Mesangial cell (primary cell): ENCODE data around the gene NIBAN1. TPM values are rescaled to one million over a fixed set of nuclear protein-coding genes. Genes with fewer than 3 reads are reported as not detected.

Experiments
- total RNA-seq: library from RNA; depleted of rRNA; stranded (reverse); fragments of >200 nt; gene quantifications from 2 replicates; pipeline ENCODE4 v1.2.3, GENCODE V29; 2015

Gene NIBAN1, protein sequence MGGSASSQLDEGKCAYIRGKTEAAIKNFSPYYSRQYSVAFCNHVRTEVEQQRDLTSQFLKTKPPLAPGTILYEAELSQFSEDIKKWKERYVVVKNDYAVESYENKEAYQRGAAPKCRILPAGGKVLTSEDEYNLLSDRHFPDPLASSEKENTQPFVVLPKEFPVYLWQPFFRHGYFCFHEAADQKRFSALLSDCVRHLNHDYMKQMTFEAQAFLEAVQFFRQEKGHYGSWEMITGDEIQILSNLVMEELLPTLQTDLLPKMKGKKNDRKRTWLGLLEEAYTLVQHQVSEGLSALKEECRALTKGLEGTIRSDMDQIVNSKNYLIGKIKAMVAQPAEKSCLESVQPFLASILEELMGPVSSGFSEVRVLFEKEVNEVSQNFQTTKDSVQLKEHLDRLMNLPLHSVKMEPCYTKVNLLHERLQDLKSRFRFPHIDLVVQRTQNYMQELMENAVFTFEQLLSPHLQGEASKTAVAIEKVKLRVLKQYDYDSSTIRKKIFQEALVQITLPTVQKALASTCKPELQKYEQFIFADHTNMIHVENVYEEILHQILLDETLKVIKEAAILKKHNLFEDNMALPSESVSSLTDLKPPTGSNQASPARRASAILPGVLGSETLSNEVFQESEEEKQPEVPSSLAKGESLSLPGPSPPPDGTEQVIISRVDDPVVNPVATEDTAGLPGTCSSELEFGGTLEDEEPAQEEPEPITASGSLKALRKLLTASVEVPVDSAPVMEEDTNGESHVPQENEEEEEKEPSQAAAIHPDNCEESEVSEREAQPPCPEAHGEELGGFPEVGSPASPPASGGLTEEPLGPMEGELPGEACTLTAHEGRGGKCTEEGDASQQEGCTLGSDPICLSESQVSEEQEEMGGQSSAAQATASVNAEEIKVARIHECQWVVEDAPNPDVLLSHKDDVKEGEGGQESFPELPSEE
- total RNA-seq = 11.6 and 38.4 TPM in 2 replicates

DNA sequence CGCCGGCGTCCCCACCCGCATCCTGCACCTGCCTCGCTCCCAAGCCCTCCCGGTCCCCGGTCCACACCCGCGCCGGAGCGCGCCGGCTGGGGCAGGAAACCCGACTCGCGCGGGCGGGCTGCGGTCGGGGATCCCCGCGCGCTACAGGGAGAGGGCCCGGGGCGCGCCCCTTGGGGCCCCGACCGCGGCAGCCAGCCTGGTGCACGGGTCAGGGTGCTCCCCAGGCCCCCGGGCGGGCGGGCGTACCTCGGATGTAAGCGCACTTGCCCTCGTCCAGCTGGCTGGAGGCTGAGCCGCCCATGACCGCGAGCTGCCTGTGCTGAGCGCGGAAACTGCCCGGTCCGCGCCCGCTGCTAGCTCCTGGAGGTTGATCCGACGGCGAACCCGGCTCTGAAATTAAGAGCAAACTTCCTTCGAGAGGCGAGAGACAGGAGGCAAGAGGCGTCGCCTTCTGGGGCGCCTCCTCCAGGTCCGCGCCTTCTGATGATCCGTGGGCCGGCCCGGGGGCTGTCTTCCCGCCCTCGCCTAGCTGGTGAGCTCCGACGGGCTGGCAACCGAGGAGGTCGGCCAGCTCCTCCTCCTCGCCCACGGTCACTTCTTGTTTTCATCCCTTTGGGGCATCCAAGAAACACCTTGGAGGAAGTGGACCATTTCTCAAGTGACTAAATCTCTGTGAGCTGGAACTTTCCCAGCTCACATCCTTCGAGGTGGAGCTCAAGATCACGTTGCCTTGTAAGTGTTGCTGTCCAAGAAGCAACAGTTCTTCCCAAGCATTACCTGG is at the start of gene NIBAN1:
TSS of gene NIBAN1 (minus strand) at position 453 of the 781 bp plus-strand sequence. CDS start at position 301, 152 bp downstream.

Other genes starting within 250 kb of the NIBAN1 start
- 11.7 and 14.2 TPM in 2 replicates for gene EDEM3, start 219.7 kb downstream of the NIBAN1 start, total RNA-seq
- 14.7 and 21.4 TPM in 2 replicates for gene RNF2, start 71.0 kb upstream of the NIBAN1 start, total RNA-seq
- gene TRMT1L, start 182.4 kb upstream of the NIBAN1 start, total RNA-seq = 6.6 and 12.4 TPM in 2 replicates
- 1.3 and 2.9 TPM in 2 replicates for gene SWT1, start 182.7 kb upstream of the NIBAN1 start, total RNA-seq